B cell (primary cell): ENCODE results near the gene GABRG3. TPM values are rescaled to one million over a fixed set of nuclear protein-coding genes. Genes with fewer than 3 reads are reported as not detected.

Experiments
- ATAC-seq: fragments of 200-7000 bp; cut with Tn5 transposase; one replicate; pipeline ENCODE4 v1.10.0; 2021; ENCODE audit warnings: low read depth, mild to moderate bottlenecking, moderate number of reproducible peaks, moderate library complexity
- CTCF ChIA-PET: fragments of 350-600 bp; sonication (Branson Sonifier 250); formaldehyde crosslinking; loops from one replicate; lab custom pipeline; 2021; ENCODE audit warnings: antibody characterized with exemption, inconsistent platforms; lab: Charles Lee
- POLR2A ChIA-PET: fragments of 350-600 bp; sonication (Branson Sonifier 250); formaldehyde crosslinking; loops from one replicate; lab custom pipeline; 2021; ENCODE audit warnings: antibody characterized with exemption; lab: Charles Lee
- DNase-seq: peaks from one replicate; pipeline ENCODE4 v3.0.0; 2013
- H2AFZ ChIP-seq: 2 replicates; pipeline ENCODE4 v1.6.1; 2012; ENCODE audit warnings: mild to moderate bottlenecking, low read depth, low read length; ENCODE audit not compliant: insufficient read depth, poor library complexity, severe bottlenecking
- H3K27ac ChIP-seq, 2 donors: 1 replicate in 1 of 2; 2 replicates in 1 of 2; pipeline ENCODE4 v1.5.1; 2012 to 2013; ENCODE audit warnings: low read length in 2 of 2, mild to moderate bottlenecking in 2 of 2, moderate library complexity in 1 of 2
- H3K27me3 ChIP-seq, 4 experiments: fragments of 200-600 bp in 1 of 4; sonication (generic) in 1 of 4; replicated peaks in 1 of 4; 1 replicate in 2 of 4; 2 replicates in 2 of 4; pipeline versions ENCODE4 v1.6.1 to v1.7.0; 2013 to 2016; ENCODE audit warnings: low read length in 3 of 4, mild to moderate bottlenecking in 2 of 4, mixed read lengths in 1 of 4, moderate library complexity in 1 of 4; ENCODE audit not compliant: insufficient read depth in 4 of 4, control insufficient read depth in 3 of 4; ENCODE audit errors: control extremely low read depth in 1 of 4
- H3K36me3 ChIP-seq, 2 experiments: replicated peaks in 1 of 2; 1 replicate in 1 of 2; 2 replicates in 1 of 2; pipeline versions ENCODE4 v1.6.1 to v1.7.1; 2013; ENCODE audit warnings: low read length in 1 of 2; ENCODE audit not compliant: insufficient read depth in 2 of 2, control insufficient read depth in 1 of 2; ENCODE audit errors: control extremely low read depth in 1 of 2, extremely low read depth in 1 of 2
- H3K4me1 ChIP-seq, 2 donors: fragments of 200-600 bp in 1 of 2; sonication (generic) in 1 of 2; 1 replicate in 1 of 2; 2 replicates in 1 of 2; pipeline versions ENCODE4 v1.5.1 to v1.6.1; 2013 to 2017; ENCODE audit warnings: low read length in 2 of 2; ENCODE audit not compliant: control insufficient read depth in 2 of 2, insufficient read depth in 2 of 2
- H3K4me2 ChIP-seq: replicated peaks from 2 replicates; pipeline ENCODE3; 2012; ENCODE audit warnings: mild to moderate bottlenecking, low read depth, low read length; ENCODE audit not compliant: poor library complexity, severe bottlenecking
- H3K4me3 ChIP-seq, 5 experiments: fragments of 200-600 bp in 1 of 5; sonication (generic) in 1 of 5; 1 replicate in 3 of 5; 2 replicates in 2 of 5; pipeline versions ENCODE4 v1.5.1 to v1.7.0; 2011 to 2016; ENCODE audit warnings: low read length in 4 of 5, mild to moderate bottlenecking in 4 of 5, low read depth in 2 of 5, control low read depth in 1 of 5, moderate library complexity in 1 of 5; ENCODE audit not compliant: insufficient read depth in 1 of 5; ENCODE audit errors: control extremely low read depth in 1 of 5, extremely low read depth in 1 of 5
- H3K79me2 ChIP-seq: fragments of 200-600 bp; sonication (generic); one replicate; pipeline ENCODE4 v1.6.0; 2016; ENCODE audit warnings: low read length; ENCODE audit not compliant: control insufficient read depth, insufficient read depth
- H3K9ac ChIP-seq: fragments of 200-600 bp; sonication (generic); 2 replicates; pipeline ENCODE4 v1.6.1; 2017; ENCODE audit warnings: mild to moderate bottlenecking, low read length, moderate library complexity
- H3K9me3 ChIP-seq, 3 donors: one replicate each; pipeline versions ENCODE4 v1.6.1 to v1.7.1; 2013; ENCODE audit warnings: low read length in 2 of 3; ENCODE audit not compliant: control insufficient read depth in 2 of 3, insufficient read depth in 1 of 3; ENCODE audit errors: control extremely low read depth in 1 of 3
- H4K20me1 ChIP-seq: 2 replicates; pipeline ENCODE4 v1.6.0; 2012; ENCODE audit warnings: mild to moderate bottlenecking, low read length; ENCODE audit not compliant: insufficient read depth, control insufficient read depth, poor library complexity, severe bottlenecking
- H3K27ac Mint-ChIP-seq: one replicate; pipeline ENCODE4 v1.8.0; 2021; ENCODE audit warnings: mixed read lengths
- H3K27me3 Mint-ChIP-seq: one replicate; pipeline ENCODE4 v1.8.0; 2021; ENCODE audit warnings: mixed read lengths
- H3K4me1 Mint-ChIP-seq: one replicate; pipeline ENCODE4 v1.8.0; 2021; ENCODE audit warnings: mixed read lengths
- H3K4me3 Mint-ChIP-seq: one replicate; pipeline ENCODE4 v1.8.0; 2021; ENCODE audit warnings: mixed read lengths
- H3K9me3 Mint-ChIP-seq: one replicate; pipeline ENCODE4 v1.8.0; 2022; ENCODE audit warnings: mixed read lengths; ENCODE audit not compliant: insufficient read depth
- EZH2 ChIP-seq: IDR thresholded peaks from 2 replicates; pipeline ENCODE4 v1.6.1; 2012; ENCODE audit warnings: borderline replicate concordance, low read depth, mild to moderate bottlenecking, moderate library complexity, low read length; ENCODE audit not compliant: insufficient read depth, poor library complexity, severe bottlenecking
- WGBS: methylation state at CpG from one replicate; pipeline ENCODE4 v1.1.5; 2013; ENCODE audit warnings: missing lambda C conversion rate; ENCODE audit not compliant: insufficient coverage; 5-methylcytosine and 5-hydroxymethylcytosine counted together
- intact Hi-C: fragments of 100-400 bp; cut with micrococcal nuclease; formaldehyde crosslinking; loops from one replicate; pipeline ENCODE4 v1.10.0; 2022
- polyA plus RNA-seq: library from polyadenylated mRNA; depleted of rRNA; stranded (reverse); fragments of >200 nt; gene quantifications from 2 replicates; pipeline ENCODE4 v1.2.3, GENCODE V29; 2012
- total RNA-seq, 2 donors: library from RNA; stranded (reverse); fragments of 120-200 nt in 1 of 2; gene quantifications; 1 replicate in 1 of 2; 2 replicates in 1 of 2; pipeline versions ENCODE4 v1.2.3 to v1.2.4, GENCODE V29; 2013 to 2022
- TF ChIP-seq, protein P1 (sequence below): fragments of 200-600 bp; IDR thresholded peaks from one replicate; pipeline ENCODE4 v1.8.0; 2022; ENCODE audit warnings: antibody characterized with exemption, mild to moderate bottlenecking

Gene GABRG3
- total and polyA plus RNA-seq, 2 donors (not counting 1 experiment from before 2014, with no cell fraction given): not detected

DNA sequence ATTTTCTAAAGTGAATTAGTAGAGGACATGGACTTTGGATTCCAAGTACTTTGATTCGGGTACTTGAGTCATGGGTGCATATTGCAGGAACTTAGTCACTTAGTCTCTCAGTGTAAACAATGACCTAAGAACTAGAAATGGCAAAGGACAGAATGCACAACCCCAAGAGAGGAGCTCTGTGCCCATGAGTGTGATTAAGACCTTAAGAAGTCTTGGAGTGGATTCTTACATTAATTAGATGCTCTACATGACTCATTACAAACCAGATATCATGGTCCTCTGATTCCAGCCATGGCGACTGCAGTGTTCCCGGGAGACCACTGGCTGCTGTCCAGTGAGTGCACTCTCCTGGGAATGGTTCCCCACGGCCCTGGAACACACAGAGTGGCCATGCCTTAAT, 251.5 kb downstream of the GABRG3 start:
- Mint-ChIP-seq H3K27ac (no peak overlapping the region), H3K4me1 (no peaks in the 10 kb centered on the region), H3K27me3 (no peaks in the 10 kb centered on the region), H3K4me3 (no peak overlapping the region), H3K9me3 (peaks cover 10% of the 10 kb centered on the region)
- DNase-seq (no peak), ATAC-seq (no peak)
- peaks cover 0 to 36% (median 0%) of the 10 kb centered on the region in 3 donors for H3K9me3 ChIP-seq
- intact Hi-C loops: no loop called here
- POLR2A ChIA-PET: no interaction called here
- CTCF ChIA-PET: no interaction called here
- no peak overlapping the region for H3K4me2 ChIP-seq
- TF ChIP-seq, protein P1, sequence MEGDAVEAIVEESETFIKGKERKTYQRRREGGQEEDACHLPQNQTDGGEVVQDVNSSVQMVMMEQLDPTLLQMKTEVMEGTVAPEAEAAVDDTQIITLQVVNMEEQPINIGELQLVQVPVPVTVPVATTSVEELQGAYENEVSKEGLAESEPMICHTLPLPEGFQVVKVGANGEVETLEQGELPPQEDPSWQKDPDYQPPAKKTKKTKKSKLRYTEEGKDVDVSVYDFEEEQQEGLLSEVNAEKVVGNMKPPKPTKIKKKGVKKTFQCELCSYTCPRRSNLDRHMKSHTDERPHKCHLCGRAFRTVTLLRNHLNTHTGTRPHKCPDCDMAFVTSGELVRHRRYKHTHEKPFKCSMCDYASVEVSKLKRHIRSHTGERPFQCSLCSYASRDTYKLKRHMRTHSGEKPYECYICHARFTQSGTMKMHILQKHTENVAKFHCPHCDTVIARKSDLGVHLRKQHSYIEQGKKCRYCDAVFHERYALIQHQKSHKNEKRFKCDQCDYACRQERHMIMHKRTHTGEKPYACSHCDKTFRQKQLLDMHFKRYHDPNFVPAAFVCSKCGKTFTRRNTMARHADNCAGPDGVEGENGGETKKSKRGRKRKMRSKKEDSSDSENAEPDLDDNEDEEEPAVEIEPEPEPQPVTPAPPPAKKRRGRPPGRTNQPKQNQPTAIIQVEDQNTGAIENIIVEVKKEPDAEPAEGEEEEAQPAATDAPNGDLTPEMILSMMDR: no peak
- no peak for TF ChIP-seq EZH2
- no peaks in the 10 kb centered on the region for H3K27me3 ChIP-seq
- no peaks in the 10 kb centered on the region for H3K36me3 ChIP-seq
- H2AFZ ChIP-seq: no peak overlapping the region
- no peak overlapping the region for H3K9ac ChIP-seq
- no peak overlapping the region for H3K27ac ChIP-seq
- no peaks in the 10 kb centered on the region for H3K79me2 ChIP-seq
- no peaks in the 10 kb centered on the region for H3K4me1 ChIP-seq
- no peak overlapping the region for H3K4me3 ChIP-seq
- 75% methylated on average over 4 of the region's 4 CpGs for WGBS
- H4K20me1 ChIP-seq: no peaks in the 10 kb centered on the region

- WGBS: 38% methylated on average over 2 of the region's 2 CpGs
- ATAC-seq: no peak
- H3K9me3 ChIP-seq: peaks cover 0 to 30% (median 0%) of the 10 kb centered on the region in 3 donors
- H3K9ac ChIP-seq: no peak overlapping the region
- no peaks in the 10 kb centered on the region for H3K27me3 ChIP-seq
- H2AFZ ChIP-seq: no peak overlapping the region
- no peak overlapping the region for H3K4me2 ChIP-seq
- no peak for DNase-seq
- H3K4me1 ChIP-seq: no peaks in the 10 kb centered on the region
- ChIA-PET POLR2A (no interaction called here), CTCF (no interaction called here)
- no peaks in the 10 kb centered on the region for H3K36me3 ChIP-seq
- no peaks in the 10 kb centered on the region for H4K20me1 ChIP-seq
- TF ChIP-seq, protein P1: no peak
- no peak for TF ChIP-seq EZH2
- Mint-ChIP-seq H3K9me3 (peaks cover 8% of the 10 kb centered on the region), H3K27ac (no peak overlapping the region), H3K4me3 (no peak overlapping the region), H3K4me1 (no peaks in the 10 kb centered on the region), H3K27me3 (no peaks in the 10 kb centered on the region)
- H3K27ac ChIP-seq: no peak overlapping the region
- no peaks in the 10 kb centered on the region for H3K79me2 ChIP-seq
- intact Hi-C loops: no loop called here
- no peak overlapping the region for H3K4me3 ChIP-seq
Observed at GRCh38 chr15:27223179-27223578, 252.2 kb downstream of the GABRG3 start.
